GM23338 (cell line): ENCODE measurements around the gene KIT. TPM values are rescaled to one million over a fixed set of nuclear protein-coding genes. Genes with fewer than 3 reads are reported as not detected.
A peak's percentile ranks its signal among the peaks of the same experiment; 100 is the strongest.

Experiments used
- ATAC-seq: fragments of 200-7000 bp; cut with Tn5 transposase; 3 replicates; pipeline ENCODE4 v1.9.1; 2020
- DNase-seq: peaks from one replicate; pipeline ENCODE4 v3.0.0-alpha.2; 2015; ENCODE audit warnings: low spot score
- H2AFZ ChIP-seq: fragments of 200-600 bp; sonication (generic); 2 replicates; pipeline ENCODE4 v1.8.0; 2016; ENCODE audit warnings: antibody characterized with exemption, mild to moderate bottlenecking, moderate library complexity
- H3F3A ChIP-seq: fragments of 200-600 bp; sonication (generic); replicated peaks from 2 replicates; pipeline ENCODE4 v1.8.0; 2017; ENCODE audit warnings: antibody characterized with exemption, mixed run types, low read depth
- H3K27ac ChIP-seq: fragments of 200-600 bp; sonication (generic); 2 replicates; pipeline ENCODE4 v1.6.1; 2016; ENCODE audit warnings: low read depth
- H3K27me3 ChIP-seq: fragments of 200-600 bp; sonication (generic); 2 replicates; pipeline ENCODE4 v1.8.0; 2016; ENCODE audit warnings: mild to moderate bottlenecking, mixed run types, moderate library complexity; ENCODE audit not compliant: insufficient read depth
- H3K36me3 ChIP-seq: fragments of 200-600 bp; sonication (generic); 2 replicates; pipeline ENCODE4 v1.8.0; 2016; ENCODE audit warnings: mild to moderate bottlenecking; ENCODE audit not compliant: insufficient read depth
- H3K4me1 ChIP-seq: fragments of 200-600 bp; sonication (generic); 2 replicates; pipeline ENCODE4 v1.8.0; 2016; ENCODE audit warnings: mild to moderate bottlenecking, moderate library complexity; ENCODE audit not compliant: insufficient read depth
- H3K4me2 ChIP-seq: fragments of 200-600 bp; sonication (generic); 2 replicates; pipeline ENCODE4 v1.7.1; 2017; ENCODE audit warnings: mixed run types
- H3K4me3 ChIP-seq: fragments of 200-600 bp; sonication (generic); 2 replicates; pipeline ENCODE4 v1.6.1; 2016; ENCODE audit warnings: mixed run types
- H3K79me2 ChIP-seq: fragments of 200-600 bp; sonication (generic); replicated peaks from 2 replicates; pipeline ENCODE4 v1.8.0; 2017; ENCODE audit warnings: mild to moderate bottlenecking; ENCODE audit not compliant: insufficient read depth
- H3K9me2 ChIP-seq: fragments of 200-600 bp; sonication (generic); 2 replicates; pipeline ENCODE4 v1.8.0; 2017; ENCODE audit not compliant: insufficient read depth
- H4K20me1 ChIP-seq: fragments of 200-600 bp; sonication (generic); replicated peaks from 2 replicates; pipeline ENCODE4 v1.8.0; 2017; ENCODE audit warnings: mild to moderate bottlenecking; ENCODE audit not compliant: insufficient read depth
- H3K27ac Mint-ChIP-seq: 2 replicates; pipeline ENCODE4 v1.8.0; 2020; ENCODE audit warnings: inconsistent platforms, mild to moderate bottlenecking, moderate library complexity, mixed read lengths
- H3K27me3 Mint-ChIP-seq: 3 replicates; pipeline ENCODE4 v1.8.0; 2022; ENCODE audit warnings: low read depth, mild to moderate bottlenecking, moderate library complexity, mixed read lengths, inconsistent platforms; ENCODE audit not compliant: insufficient read depth, poor library complexity
- H3K36me3 Mint-ChIP-seq: 3 replicates; pipeline ENCODE4 v1.8.0; 2021; ENCODE audit warnings: low read depth, mild to moderate bottlenecking, inconsistent platforms, moderate library complexity, mixed read lengths
- H3K4me1 Mint-ChIP-seq: 3 replicates; pipeline ENCODE4 v1.8.0; 2020; ENCODE audit warnings: mild to moderate bottlenecking, inconsistent platforms, mixed read lengths
- H3K4me3 Mint-ChIP-seq: 3 replicates; pipeline ENCODE4 v1.8.0; 2021; ENCODE audit warnings: moderate library complexity, mild to moderate bottlenecking, inconsistent platforms, mixed read lengths
- H3K9me3 Mint-ChIP-seq: 3 replicates; pipeline ENCODE4 v1.8.0; 2020; ENCODE audit warnings: moderate library complexity, mild to moderate bottlenecking, inconsistent platforms, mixed read lengths
- CTCF ChIP-seq, 2 experiments: fragments of 200-600 bp in 1 of 2; sonication (generic) in 1 of 2; conservative IDR thresholded peaks; 2 replicates each; pipeline versions ENCODE4 v1.5.1 to v1.6.1; 2016 to 2017; ENCODE audit warnings: antibody characterized with exemption in 2 of 2, low read depth in 2 of 2, mild to moderate bottlenecking in 2 of 2, moderate library complexity in 1 of 2
- ETS1 ChIP-seq: IDR thresholded peaks from 2 replicates; pipeline ENCODE4 v1.6.1; 2016; ENCODE audit warnings: antibody characterized with exemption
- EZH2 ChIP-seq: fragments of 200-600 bp; sonication (generic); IDR thresholded peaks from one replicate; pipeline ENCODE4 v1.8.0; 2017; ENCODE audit warnings: antibody characterized with exemption, mild to moderate bottlenecking, low read depth; ENCODE audit not compliant: unreplicated experiment
- EZH2phosphoT487 ChIP-seq: fragments of 200-600 bp; sonication (generic); IDR thresholded peaks from one replicate; pipeline ENCODE4 v1.8.1; 2018; ENCODE audit warnings: antibody characterized with exemption; ENCODE audit not compliant: unreplicated experiment
- JUNB ChIP-seq: IDR thresholded peaks from one replicate; pipeline ENCODE4 v1.6.1; 2016; ENCODE audit warnings: antibody characterized with exemption; ENCODE audit not compliant: unreplicated experiment
- NANOG ChIP-seq: IDR thresholded peaks from 2 replicates; pipeline ENCODE4 v1.6.1; 2016; ENCODE audit warnings: antibody characterized with exemption, borderline replicate concordance
- POLR2AphosphoS5 ChIP-seq: IDR thresholded peaks from 2 replicates; pipeline ENCODE4 v1.6.1; 2016; ENCODE audit warnings: antibody characterized with exemption, low read depth
- STAT1 ChIP-seq: IDR thresholded peaks from one replicate; pipeline ENCODE4 v1.6.1; 2016; ENCODE audit warnings: antibody characterized with exemption; ENCODE audit not compliant: unreplicated experiment
- ZNF114 ChIP-seq: fragments of 250-450 bp; sonication (Bioruptor Pico); IDR thresholded peaks from 2 replicates; pipeline ENCODE4 v1.5.0; 2020; ENCODE audit warnings: mild to moderate bottlenecking, moderate library complexity
- ZNF462 ChIP-seq: fragments of 250-450 bp; sonication (Bioruptor Pico); IDR thresholded peaks from 2 replicates; pipeline ENCODE4 v1.5.0; 2020; ENCODE audit warnings: mild to moderate bottlenecking, moderate library complexity
- polyA plus RNA-seq: library from polyadenylated mRNA; unstranded; fragments of >200 nt; fragmentation: Nextera tagmentation; extraction: Ambion mirVana; gene quantifications from 2 replicates; pipeline ENCODE4 v1.2.1, GENCODE V29; 2016
- total RNA-seq: library from RNA; depleted of rRNA; stranded (reverse); fragments of >200 nt; shearing (Covaris generic); gene quantifications from 2 replicates; pipeline ENCODE4 v1.2.3, GENCODE V29; 2014

Gene KIT
- total and polyA plus RNA-seq, 2 experiments from 2014 or later = 9.0 to 28.4 TPM

GRCh38 chr4:54723220-54723619, 65.5 kb downstream of the KIT start:
- no peaks in the 10 kb centered on the region for H3K36me3 ChIP-seq
- no peak overlapping the region for H3K4me3 Mint-ChIP-seq
- peaks cover 6% of the 10 kb centered on the region; the same call in 2 of the 3 replicates for H3K36me3 Mint-ChIP-seq
- TF ChIP-seq EZH2phosphoT487 = no peak
- no peak for TF ChIP-seq POLR2AphosphoS5
- TF ChIP-seq NANOG = no peak
- H3K4me2 ChIP-seq = no peak overlapping the region
- H3K27ac ChIP-seq = no peak overlapping the region
- no peaks in the 10 kb centered on the region for H3K27me3 Mint-ChIP-seq
- H3K9me3 Mint-ChIP-seq = no peaks in the 10 kb centered on the region
- peaks cover 13% of the 10 kb centered on the region; the same call in 1 of the 2 replicates for H3K4me1 ChIP-seq
- H3K9me2 ChIP-seq = no peaks in the 10 kb centered on the region
- H3K4me3 ChIP-seq = no peak overlapping the region
- no peaks in the 10 kb centered on the region for H3K27me3 ChIP-seq
- no peaks in the 10 kb centered on the region for H3K79me2 ChIP-seq
- peak; percentile 10 for DNase-seq
- no peak overlapping the region for H2AFZ ChIP-seq
- H3K27ac Mint-ChIP-seq = no peak overlapping the region; the same call in 1 of the 2 replicates
- H3K4me1 Mint-ChIP-seq = peaks cover 26% of the 10 kb centered on the region
- no peaks in the 10 kb centered on the region for H3F3A ChIP-seq
- peak; percentile 66 for ATAC-seq
- H4K20me1 ChIP-seq = no peaks in the 10 kb centered on the region

GRCh38 chr4:54723820-54724219, 66.1 kb downstream of the KIT start:
- Mint-ChIP-seq H3K27me3 (no peaks in the 10 kb centered on the region), H3K4me3 (no peak overlapping the region), H3K36me3 (peaks cover 9% of the 10 kb centered on the region; the same call in 2 of the 3 replicates), H3K9me3 (no peaks in the 10 kb centered on the region), H3K4me1 (peaks cover 28% of the 10 kb centered on the region), H3K27ac (no peak overlapping the region; the same call in 1 of the 2 replicates)
- no peaks in the 10 kb centered on the region for H3F3A ChIP-seq
- ATAC-seq (no peak), DNase-seq (no peak)
- H3K27ac ChIP-seq = no peak overlapping the region
- H3K4me2 ChIP-seq = no peak overlapping the region
- no peak overlapping the region for H3K4me3 ChIP-seq
- H3K36me3 ChIP-seq = no peaks in the 10 kb centered on the region
- H3K79me2 ChIP-seq = no peaks in the 10 kb centered on the region
- no peaks in the 10 kb centered on the region for H3K9me2 ChIP-seq
- H4K20me1 ChIP-seq = no peaks in the 10 kb centered on the region
- H3K27me3 ChIP-seq = no peaks in the 10 kb centered on the region
- H3K4me1 ChIP-seq = peaks cover 13% of the 10 kb centered on the region; the same call in 1 of the 2 replicates
- no peak overlapping the region for H2AFZ ChIP-seq
- TF ChIP-seq ZNF114 (CRISPR knock-in tag) = no peak
- TF ChIP-seq JUNB = no peak
- TF ChIP-seq EZH2 = no peak
- no peak for TF ChIP-seq EZH2phosphoT487
- TF ChIP-seq STAT1 = no peak
- no peak for TF ChIP-seq ZNF462 (CRISPR knock-in tag)
- TF ChIP-seq CTCF (conservative IDR thresholded peaks at IDR 0.05; ENCODE audit: low read depth in 2 of 2) = no peak
- no peak for TF ChIP-seq ETS1
